Amniotic epithelial cell (primary cell): ENCODE data around the gene BOD1L2.

Experiments
- DNase-seq: peaks from one replicate; pipeline ENCODE4 v3.0.0-alpha.2; 2010; ENCODE audit warnings: low read depth

The BOD1L2 gene

DNA sequence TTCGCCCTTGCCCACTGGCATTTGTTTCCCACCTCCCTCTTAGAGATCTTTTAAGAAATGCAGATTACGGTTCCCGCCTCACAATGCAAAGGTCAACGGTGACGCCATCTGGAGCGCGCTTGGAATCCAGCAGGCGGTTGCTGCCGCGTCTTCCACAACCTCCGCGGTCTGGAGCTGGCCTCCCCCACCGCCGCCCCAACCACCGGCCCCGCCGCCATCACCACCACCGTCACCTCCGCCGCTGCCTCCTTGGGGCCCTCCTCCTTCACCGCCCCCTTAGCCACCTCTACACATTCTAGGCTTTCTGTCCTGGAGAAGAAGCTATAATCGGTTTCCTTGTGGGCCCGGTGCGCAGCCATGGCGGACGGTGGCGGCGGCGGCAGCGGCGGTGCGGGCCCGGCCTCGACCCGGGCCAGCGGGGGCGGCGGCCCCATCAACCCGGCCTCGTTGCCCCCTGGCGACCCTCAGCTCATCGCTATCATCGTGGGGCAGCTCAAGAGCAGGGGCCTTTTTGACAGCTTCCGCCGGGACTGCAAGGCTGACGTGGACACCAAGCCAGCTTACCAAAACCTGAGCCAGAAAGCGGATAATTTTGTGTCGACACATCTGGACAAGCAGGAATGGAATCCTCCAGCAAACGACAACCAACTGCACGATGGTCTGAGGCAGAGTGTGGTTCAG lies at the start of gene BOD1L2:
Gene BOD1L2 (plus strand): TSS at position 132 of the 681 bp plus-strand sequence. CDS start 226 bp downstream, at position 358.
- DNase-seq: no peak

DNA sequence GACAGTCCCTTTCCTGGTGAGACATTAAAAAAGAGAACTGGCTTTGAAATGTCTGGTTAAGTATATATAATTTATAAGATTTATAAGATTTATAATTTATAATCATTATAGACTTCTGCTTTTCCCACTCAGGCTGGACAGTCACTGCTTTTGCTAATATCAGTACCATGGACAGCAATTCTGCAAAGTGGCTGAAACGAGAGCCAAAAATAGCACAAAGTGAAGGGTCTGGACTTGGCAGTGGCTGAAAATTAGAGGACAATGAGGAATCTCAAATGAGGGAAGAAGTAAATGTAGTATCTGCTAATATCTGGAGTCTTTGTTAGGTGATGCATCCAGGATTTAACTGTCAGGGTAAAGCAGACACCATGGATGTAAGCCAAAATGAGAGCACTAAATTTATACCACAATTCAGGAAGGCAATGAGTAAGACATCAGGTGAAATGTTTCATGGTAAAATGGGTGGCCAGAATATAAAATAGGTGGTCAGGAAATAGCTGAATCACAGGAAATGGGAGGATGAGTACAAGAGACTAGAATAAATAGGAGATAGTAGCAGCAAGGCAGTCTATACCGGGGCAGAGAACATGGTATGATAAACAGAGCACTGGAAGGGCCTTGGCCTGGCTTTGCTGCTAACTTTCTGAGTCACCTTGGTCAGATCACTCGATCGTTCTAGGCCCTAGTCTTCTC lies 39.6 kb upstream of the BOD1L2 start:
- peak; percentile 8 for DNase-seq

- no peak for DNase-seq
These were observed 36.6 kb upstream of the BOD1L2 start for GRCh38 chr18:57110290-57110689.

DNA sequence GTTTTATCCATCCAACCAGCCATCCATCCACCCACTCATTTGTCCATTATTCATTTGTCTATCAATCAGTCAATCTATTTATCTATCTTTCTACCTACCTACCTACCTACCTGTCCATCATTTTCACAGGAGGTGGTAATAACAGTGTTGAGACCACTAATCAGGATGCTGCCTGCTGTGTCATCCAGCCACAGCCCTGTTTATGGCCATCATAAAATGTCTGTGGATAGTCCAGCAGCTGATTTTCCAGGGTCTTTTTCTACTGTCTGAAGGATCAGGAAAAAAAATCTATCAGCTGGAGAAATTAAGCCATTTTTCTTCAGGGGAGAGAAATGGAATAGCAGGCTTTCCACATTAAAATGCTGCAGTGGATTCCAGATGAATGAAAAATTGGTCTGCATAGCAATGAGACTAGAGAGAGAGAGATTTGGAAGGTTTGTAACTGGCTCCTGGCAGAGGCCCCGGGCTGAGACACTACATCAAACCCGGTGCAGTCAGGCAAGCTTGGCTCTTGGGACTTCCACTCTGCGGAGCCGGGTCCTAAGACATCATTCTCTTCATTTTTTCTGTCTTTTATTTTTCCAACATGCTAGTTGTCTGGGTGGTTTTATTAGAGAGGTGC lies 33.0 kb upstream of the BOD1L2 start:
- DNase-seq: no peak

DNA sequence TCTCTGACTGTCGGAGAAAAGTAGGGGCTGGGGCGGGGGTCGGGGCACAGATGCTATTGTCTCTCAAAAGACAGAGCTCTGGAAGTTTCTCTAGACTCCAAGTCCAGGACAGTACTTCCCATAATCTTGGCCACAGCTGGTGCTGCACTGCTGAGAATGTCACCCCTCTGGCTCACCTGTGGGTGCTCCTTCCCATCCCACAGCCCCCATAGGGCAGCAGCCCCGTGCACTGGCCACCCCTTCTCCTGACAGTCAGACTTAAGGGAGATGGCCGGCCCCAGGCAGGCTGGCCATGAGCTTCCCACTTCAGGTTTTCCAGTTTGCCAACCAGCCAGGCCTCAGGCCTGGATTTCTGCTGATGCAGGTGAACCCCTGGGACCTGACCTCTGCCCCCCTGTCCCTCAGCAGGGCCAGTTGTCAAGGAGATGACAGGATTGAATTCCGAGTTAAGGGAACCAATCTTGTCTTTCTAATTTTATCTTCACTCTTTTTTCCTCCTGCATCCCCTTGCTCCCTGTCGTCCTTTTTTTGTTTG lies 30.2 kb upstream of the BOD1L2 start:
- no peak for DNase-seq

DNA sequence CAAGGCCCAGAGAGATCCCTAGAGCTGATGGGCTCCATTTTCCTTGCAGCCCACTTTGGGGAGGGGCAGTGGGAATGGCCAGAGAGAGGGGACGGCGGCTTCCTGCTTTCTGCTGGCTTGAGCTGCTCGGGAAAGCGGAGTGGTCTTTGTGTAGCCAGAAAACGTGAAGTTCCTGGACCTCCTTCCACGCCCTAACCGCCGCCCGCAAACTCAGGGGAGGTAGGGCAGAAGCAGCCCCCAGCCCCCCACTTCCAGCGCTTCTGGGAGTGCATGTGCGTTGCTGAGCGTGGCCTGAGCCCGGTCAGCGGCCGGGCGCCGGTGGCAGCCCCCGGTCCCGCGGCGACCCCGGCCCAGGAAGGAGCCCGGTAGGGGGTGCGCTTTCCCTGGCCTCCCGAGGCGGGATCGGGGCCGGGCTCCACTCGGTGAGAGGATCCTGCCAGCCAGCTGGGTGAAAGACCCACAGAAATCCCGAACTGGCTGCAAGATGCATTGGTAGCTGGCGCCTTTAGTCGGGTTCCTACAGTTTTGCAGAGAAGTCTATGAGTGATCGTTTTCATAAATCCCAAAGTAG lies 25.3 kb upstream of the BOD1L2 start:
- no peak for DNase-seq

- DNase-seq: no peak
These were observed 23.9 kb upstream of the BOD1L2 start for GRCh38 chr18:57122936-57123510.

DNA sequence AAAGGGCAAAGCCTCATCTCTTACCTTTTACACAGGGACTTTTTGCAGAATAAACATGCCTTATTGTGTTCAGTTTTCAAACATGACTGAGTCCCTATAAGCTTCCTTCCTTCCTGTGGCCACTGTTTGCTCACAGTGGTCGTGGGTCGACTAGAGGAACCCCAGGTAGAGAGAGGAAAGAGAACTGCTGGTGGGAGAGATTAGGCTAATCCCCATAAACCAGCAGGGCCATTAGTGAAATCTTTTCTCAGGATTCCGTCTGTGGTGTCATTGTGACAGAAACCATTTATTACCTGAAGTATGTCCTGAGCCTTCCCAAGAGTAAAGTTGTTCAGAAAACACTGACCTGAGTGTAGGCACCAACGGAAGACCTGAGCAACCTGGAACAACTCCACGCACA lies 21.3 kb upstream of the BOD1L2 start:
- no peak for DNase-seq

DNA sequence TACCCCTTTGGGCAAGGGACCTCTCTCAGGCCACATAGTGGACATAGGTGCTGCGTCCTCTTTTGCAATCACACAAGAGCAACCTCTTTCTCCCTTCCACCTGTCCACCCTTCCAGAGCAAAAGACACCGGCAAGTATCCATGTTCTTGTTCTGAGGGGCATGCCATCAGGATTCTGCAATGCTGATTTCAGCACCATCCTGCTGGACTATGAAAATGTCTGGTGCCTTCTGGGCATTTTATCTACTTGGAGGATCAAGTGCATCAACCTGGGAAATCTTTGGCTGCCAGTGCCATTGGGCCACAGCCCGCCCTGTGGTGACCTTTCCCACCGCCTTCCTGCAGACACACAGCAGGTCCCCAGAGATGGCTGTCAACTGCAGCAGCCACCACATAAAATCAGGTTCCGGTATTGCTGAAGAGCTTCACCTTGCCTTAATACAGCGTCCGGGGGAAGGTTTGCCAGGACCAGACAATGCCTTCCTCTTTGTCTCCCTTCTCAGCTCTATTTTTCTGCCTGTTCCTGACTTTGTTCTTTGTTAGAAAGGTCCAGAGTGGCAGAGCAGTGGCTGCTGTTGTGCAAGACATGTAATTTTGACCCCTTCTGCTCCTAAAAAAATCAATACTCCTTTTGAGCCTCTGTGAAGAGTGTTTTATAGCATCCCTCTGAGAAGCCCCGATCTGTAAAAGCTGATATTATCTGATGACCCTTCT lies 18.5 kb upstream of the BOD1L2 start:
- no peak for DNase-seq

DNA sequence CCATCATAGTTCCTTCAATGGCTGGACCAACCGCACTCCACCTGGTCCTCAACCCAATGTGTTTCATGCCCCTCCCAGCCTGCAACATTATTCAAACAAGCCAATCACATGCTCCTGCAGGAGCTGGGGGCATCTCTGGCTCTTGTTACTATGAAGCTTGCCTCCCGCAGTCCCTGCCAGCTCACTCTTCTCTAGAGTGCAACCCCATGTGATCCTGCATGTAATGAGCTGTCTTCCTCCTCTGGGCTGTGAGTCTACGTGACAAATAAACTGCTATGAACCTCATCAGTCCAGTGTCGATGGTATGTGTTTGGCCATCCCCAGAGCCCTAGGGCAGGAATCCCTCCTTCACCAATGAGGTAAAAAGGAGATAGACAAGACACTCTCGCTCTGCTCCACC lies 15.8 kb upstream of the BOD1L2 start:
- DNase-seq: no peak

DNA sequence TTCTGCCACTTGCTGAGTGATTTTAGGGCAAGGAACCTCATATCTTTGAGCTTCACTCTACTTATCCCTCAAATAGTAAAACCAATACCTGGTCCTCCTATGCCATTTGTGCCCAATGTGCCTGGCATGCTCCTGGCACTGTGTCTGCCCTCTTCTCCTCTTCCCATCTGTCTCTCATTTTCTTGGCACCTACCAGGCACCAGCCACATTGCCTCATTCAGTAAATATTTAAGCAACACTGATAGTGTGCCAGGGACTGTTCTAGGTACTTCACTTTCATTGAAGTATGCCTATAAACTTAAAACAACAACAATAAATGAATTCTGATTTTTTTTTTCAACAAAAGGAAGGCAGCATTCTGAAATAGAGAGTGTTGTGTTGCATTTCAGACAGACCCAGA lies 15.1 kb upstream of the BOD1L2 start:
- DNase-seq: no peak

- DNase-seq: no peak
These were observed 12.2 kb upstream of the BOD1L2 start for GRCh38 chr18:57134618-57135135.

GRCh38 chr18:57135699-57136098 lies 11.2 kb upstream of the BOD1L2 start:
- DNase-seq: no peak

GRCh38 chr18:57137847-57138246 lies 9.0 kb upstream of the BOD1L2 start:
- no peak for DNase-seq

DNA sequence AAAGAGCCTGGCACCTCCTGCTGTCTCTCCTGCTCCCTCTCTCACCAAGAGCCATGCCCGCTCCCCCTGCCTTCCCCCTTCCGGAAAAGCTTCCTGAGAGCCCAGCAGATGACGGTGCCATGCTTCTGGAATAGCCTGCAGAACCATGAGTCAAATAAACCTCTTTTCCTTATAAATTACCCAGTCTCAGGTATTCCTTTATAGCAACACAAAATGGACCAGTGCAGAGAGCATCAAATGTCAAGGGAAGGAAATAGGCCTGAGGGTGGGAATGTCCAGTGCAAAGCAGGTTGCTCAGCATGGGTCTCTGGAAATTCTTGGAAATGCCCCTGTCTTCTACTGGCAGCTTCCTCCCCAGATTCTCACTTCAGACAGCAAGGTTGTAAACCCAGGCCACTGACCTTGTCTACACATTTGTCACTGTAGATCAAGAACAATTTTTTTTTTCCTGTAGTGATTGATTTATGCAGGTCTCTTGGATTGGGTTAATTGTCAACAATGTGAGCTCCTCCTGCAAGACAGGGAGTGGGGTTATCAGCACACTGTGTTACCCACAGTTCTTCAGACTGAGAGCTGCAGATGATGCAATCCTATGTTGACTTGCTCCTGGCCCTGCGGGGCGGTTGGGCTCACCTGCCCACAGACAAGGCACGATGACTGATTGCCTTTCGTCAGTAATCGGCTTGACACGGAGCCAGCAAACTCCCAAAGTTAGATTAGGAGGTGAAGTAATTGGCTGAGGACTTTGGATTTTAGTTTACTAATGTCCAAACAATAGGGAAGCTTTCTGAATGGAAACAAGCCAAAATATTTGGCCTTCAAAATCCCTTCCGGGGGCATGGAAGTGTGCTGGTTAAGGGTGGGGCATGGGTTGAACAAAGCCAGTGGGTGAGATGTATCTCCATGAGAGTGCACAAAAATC lies 5.4 kb upstream of the BOD1L2 start:
- DNase-seq: no peak

DNA sequence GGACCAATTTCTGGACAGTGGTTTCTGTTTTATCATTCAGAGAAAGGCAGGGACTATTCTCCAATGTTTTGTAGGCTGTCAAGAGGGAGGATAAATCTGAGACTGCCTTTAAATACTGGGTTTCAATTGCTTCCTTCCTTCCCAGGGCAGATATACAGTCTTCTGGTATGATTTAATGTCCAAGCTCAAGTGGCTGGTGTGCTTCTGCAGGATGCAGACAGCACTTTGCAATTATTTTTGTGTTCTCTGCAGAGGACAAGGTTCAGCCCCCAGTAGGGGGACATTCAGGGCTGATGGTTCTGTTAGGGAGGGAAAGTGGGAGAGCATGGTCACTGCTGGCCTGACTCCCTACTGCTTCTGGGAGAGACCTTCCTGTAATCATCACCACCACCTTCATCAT lies 4.6 kb upstream of the BOD1L2 start:
- DNase-seq: no peak

- no peak for DNase-seq
These were observed 3.6 kb upstream of the BOD1L2 start for GRCh38 chr18:57143265-57143664.

- DNase-seq: no peak
These were observed 1.4 kb downstream of the BOD1L2 start for GRCh38 chr18:57148263-57148662.

DNA sequence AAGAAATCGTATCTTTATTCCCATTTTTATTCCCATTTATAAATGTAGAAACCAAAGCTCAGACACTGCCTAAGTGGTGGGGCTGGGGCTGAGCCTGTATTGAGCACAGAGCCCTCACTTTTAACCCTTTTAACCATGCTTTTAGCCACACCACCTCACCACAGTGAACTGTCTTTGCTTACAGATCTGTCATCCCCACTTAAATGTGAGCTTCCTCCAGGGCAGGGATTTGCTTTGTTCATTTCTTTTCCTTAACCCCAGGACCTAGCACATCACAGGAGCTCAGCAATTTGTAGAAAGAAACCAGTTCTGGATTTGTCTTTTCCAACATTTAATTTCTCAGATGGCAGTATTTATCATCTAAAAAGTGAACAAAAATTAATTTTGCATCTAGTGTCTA lies 2.2 kb downstream of the BOD1L2 start:
- DNase-seq: no peak

- no peak for DNase-seq
These were observed 2.6 kb downstream of the BOD1L2 start for GRCh38 chr18:57149531-57149930.
